C4-2B (cell line): ENCODE measurements around the gene MBTPS1.

Experiments used
- CTCF ChIP-seq: fragments of 450-650 bp; conservative IDR thresholded peaks from 2 replicates; pipeline ENCODE4 v1.5.1; 2017; ENCODE audit warnings: mild to moderate bottlenecking
- ZFX ChIP-seq: fragments of 450-650 bp; IDR thresholded peaks from 2 replicates; pipeline ENCODE4 v1.6.1; 2017

GRCh38 chr16:84110527-84110926 lies 6.2 kb downstream of the MBTPS1 start:
- TF ChIP-seq CTCF = no peak
- TF ChIP-seq ZFX = no peak
